NCI-H2227 (cell line): ENCODE data around the gene FST.

Source experiments
- DNase-seq: peaks from one replicate; lab custom pipeline; 2025; ENCODE audit not compliant: unreplicated experiment; lab: John Stamatoyannopoulos, UW

The FST gene

GRCh38 chr5:53472720-53473510 is 7.5 kb upstream of the FST start:
- no peak for DNase-seq

DNA sequence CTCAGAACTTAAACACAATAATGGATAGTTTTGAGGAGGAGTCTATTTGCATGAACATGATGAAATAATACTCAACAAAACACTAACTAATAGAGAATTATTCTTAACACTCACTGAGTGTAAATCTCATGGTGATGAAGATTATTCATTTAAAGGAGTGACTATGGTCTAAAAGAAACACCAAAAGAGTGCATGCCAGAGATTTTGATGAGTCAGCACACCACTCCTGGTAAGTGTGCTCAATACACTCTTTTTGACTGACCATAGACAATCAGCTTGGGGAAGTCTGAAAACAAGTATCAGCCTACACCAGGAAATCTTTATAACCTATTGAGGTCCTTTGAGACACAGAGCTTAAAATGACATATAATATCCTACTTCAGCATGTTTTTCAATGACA is 6.8 kb upstream of the FST start:
- DNase-seq = no peak

DNA sequence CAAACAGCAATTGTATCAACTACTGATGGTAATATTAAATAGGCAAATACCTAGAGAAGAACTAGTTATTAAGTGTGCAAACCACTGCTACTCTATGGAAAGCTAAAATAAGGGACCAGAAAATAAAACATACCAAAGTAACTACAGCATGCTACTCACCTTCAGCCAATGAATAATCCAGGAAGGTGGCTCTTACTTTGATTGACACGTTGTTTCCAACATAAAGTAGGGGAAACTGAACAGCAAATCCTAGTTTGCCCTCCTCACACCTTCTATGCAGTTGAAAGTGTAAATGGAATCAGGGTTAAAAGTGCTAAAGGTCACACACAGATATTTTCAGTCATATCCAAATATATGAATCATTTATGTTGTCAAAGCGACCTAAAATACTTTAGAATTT is 5.1 kb upstream of the FST start:
- no peak for DNase-seq

DNA sequence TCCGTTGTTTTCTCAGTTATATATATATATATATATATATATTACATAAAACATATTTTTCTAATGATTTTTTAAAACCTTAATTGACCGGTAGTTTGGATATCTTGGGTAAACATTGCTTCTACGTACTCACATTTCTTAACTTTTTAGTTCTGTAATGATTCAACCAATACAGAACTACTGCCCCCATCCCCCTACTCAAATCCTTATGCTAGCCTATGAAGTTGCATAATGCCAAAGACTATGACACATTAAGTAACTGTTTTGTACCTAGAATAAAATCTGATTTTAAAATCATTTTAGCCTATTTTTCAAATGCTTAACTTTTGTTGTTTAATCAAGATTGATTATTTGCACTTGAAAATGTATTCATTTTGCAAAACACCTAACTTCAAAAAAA is 4.4 kb upstream of the FST start:
- no peak for DNase-seq

DNA sequence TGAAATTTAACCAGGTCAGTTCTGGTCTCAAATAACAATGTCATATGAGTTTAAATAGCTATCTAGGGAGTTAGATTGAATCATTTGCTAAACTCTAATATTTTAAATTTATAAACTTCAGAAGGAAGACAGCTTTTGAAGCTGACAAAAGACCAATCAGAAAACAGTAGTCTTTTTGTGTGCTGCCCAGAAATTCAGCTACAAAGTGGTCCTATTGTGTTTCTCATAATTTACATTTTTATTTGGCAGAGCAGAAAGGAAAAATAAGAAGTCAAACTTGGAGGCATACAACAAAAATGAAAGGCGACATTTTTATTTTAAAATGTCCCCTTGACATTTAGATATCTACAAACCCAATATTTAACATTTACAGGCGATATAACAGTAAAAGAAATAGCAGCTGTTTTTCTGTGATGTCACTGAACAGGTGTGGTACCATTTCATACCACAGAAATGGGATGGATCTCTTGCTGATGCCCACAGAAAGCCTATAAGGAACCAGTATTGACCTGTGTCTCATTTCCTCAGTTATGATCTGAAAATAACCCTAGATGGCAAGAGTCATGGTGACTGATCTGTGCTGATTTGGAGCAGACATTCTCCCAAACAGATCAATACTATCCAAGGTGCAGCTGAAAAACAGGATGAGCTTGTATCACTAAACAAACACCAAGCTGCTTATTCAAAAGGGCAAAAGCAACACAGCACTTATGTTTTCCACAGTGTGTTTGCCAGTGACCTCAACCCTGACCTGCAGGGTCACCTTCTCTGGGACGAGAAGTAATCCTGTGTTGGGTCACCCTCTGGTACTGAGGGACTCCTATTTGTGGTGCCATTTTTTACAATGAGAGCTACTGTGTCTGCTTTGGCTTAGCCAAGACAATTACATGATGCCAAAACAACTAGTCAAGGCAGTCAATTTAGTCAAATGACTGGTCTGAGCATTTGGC is 3.6 kb upstream of the FST start:
- DNase-seq = no peak

- peak; percentile 29 for DNase-seq
Observed at GRCh38 chr5:53478411-53479044, 1.9 kb upstream of the FST start.

- DNase-seq = no peak
Observed at GRCh38 chr5:53479045-53479589, 1.3 kb upstream of the FST start.

GRCh38 chr5:53479590-53480415 is 626 bp upstream of the FST start:
- DNase-seq = peak; percentile 52

GRCh38 chr5:53481159-53481886 is 894 bp downstream of the FST start:
- no peak for DNase-seq

DNA sequence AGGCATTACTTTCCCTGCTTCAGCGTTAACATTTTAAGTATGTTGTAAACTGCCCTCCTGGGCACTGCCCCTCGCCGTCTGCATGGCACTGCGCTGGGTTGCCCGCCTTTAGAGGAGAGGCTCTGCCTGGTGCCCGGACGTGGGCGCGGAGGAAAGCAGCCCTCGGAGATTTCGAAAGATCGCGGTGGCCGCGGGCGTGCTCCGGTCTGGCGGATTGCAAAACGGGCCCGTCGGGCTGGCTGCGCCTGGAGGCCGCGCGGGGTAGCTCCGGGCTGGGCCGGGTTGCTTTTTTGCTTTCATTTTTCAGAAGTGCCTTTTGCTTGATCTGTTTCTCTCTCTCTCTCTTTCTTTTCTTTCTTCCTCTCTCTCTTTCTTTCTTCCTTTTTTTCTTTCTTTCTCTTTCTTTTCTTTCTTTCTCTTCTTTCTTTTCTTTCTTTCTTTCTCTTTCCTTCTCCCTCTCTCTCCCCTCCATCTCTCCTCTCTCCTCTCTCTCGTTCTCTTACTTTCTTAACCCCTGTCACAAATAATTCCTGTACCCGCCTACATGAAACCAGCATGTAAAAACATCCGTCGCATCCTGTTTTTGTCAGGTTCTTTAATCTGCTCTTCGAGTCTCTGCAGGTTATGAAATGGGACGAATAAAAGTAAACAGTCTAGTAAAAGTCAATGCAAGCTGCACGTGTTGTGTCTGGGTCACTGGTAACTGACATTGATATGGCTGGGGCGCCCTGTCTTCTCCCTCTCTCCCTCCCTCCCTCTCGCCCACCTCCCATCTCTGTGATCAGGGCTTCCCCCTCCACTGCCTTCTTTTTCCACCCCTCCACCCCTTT is 1.7 kb downstream of the FST start:
- DNase-seq = peak; percentile 29

DNA sequence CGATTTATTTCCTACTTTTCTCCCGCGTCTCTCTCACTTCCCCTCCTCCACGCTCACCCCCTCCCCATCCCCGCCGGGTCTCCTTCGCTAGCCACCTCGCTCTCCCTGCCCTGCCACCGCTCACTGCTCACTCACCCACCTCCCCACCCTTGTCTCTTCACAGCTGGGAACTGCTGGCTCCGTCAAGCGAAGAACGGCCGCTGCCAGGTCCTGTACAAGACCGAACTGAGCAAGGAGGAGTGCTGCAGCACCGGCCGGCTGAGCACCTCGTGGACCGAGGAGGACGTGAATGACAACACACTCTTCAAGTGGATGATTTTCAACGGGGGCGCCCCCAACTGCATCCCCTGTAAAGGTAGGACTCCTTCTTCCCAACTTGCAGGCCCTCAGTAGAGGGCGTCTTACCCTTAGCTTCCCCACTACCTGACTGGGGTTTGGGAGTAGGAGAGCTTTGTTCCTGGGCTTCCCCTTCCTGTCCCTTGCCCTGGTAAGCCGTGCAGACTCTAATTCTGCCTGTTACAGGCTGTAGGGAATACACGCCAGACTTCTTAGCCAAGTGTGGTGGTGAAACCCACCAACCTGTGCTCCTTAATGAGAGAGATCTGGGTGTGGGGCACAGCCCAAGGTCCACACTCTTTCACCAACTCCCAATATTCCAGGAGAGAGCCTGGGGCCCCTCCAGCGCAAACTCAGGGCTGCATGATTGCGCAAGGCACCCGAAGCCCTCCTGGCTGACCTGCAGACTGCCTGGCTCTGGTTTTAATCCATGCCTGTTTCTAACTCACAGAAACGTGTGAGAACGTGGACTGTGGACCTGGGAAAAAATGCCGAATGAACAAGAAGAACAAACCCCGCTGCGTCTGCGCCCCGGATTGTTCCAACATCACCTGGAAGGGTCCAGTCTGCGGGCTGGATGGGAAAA is 2.5 kb downstream of the FST start:
- DNase-seq = peak; percentile 6

- DNase-seq = no peak
Observed at GRCh38 chr5:53487436-53487835, 7.0 kb downstream of the FST start.

DNA sequence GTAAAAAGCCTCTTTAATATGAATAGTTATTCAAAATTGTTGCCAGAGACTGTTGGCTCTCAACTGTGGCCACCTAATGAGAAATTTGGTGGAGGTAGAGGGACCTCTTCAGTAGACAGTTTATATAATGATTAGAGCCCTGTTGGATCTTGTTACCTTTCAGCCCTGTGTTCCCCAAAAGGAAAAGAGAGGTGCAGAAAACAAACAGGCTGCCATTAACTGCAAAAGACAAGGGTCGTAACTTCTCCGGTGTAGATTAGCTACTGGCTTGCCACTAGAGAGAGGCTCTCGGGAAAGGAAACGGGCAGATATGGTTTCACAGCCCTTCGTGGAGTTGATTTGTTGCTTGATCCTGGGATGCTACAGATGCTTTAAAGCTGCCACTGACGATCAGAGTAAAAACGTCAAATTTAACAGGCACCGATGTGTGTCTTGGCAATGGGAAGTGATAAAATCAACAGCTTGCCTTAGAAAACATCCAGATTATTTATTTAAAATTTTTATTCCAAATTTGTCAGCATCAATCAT is 7.8 kb downstream of the FST start:
- DNase-seq = no peak

DNA sequence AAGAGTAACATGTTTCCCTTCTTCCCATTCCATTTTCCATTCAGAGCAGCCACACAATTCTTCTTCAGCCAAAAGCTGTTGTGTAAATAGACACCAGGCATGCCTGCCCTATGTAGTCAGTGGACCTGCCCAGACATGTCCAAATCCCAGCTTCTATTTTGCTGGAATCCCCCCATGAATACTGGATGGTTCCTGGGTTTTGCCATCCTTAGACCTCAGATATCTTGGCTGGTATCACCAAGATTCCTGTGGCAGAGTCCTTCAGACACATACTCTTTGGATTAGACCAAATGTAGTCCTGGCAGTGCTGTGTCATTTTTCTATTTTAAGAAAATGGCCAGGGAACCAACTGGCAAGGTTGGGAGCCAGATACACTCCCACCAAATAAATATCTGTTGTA is 10.3 kb downstream of the FST start:
- DNase-seq = no peak

- no peak for DNase-seq
Observed at GRCh38 chr5:53501054-53501453, 20.6 kb downstream of the FST start.

- no peak for DNase-seq
Observed at GRCh38 chr5:53503562-53504218, 23.3 kb downstream of the FST start.

DNA sequence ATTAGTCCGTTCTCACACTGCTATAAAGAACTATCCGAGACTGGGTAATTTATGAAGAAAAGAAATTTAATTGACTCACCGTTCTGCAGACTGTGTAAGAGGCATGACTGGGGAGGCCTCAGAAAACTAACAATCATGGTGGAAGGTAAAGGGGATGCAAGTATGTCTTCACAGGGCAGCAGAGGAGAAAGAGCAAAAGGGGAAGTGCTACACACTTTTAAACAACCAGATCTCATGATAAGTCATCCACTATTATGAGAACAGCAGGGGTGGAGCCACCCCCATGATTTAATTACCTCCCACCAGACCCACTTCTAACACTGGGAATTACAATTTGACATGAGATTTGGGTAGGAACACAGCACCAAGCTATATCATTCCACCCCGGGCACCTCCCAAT is 26.6 kb downstream of the FST start:
- DNase-seq = no peak
